DND-41 (cell line): Measurements from ENCODE around the gene CTIF.

Experiments
- ATAC-seq: fragments of 200-7000 bp; cut with Tn5 transposase; 3 replicates; pipeline ENCODE4 v1.9.1; 2021; ENCODE audit warnings: low read depth; ENCODE audit not compliant: insufficient read depth
- DNase-seq: peaks from one replicate; pipeline ENCODE4 v3.0.0-alpha.2; 2020
- H2AFZ ChIP-seq: 2 replicates; pipeline ENCODE4 v1.6.0; 2012; ENCODE audit warnings: low read depth, low read length
- H3K27ac ChIP-seq: 2 replicates; pipeline ENCODE4 v1.5.1; 2012; ENCODE audit warnings: low read length, inconsistent platforms
- H3K27me3 ChIP-seq: fragments of 200-600 bp; sonication (generic); 2 replicates; pipeline ENCODE4 v1.6.0; 2012; ENCODE audit warnings: low read length, mild to moderate bottlenecking, inconsistent platforms; ENCODE audit not compliant: insufficient read depth, poor library complexity
- H3K36me3 ChIP-seq: 2 replicates; pipeline ENCODE4 v1.5.1; 2012; ENCODE audit warnings: low read length, inconsistent platforms; ENCODE audit not compliant: insufficient read depth
- H3K4me1 ChIP-seq: 2 replicates; pipeline ENCODE4 v1.5.1; 2012; ENCODE audit warnings: mild to moderate bottlenecking, low read length; ENCODE audit not compliant: insufficient read depth
- H3K4me2 ChIP-seq: 2 replicates; pipeline ENCODE4 v1.6.0; 2012; ENCODE audit warnings: mild to moderate bottlenecking, moderate library complexity, low read length, inconsistent platforms; ENCODE audit not compliant: insufficient read depth
- H3K4me3 ChIP-seq, 2 experiments: fragments of 200-600 bp in 1 of 2; shearing (Covaris generic) in 1 of 2; 2 replicates each; pipeline ENCODE4 v1.5.1; 2012 to 2016; ENCODE audit warnings: inconsistent platforms in 2 of 2, low read length in 2 of 2, mild to moderate bottlenecking in 2 of 2, low read depth in 1 of 2, moderate library complexity in 1 of 2
- H3K79me2 ChIP-seq: 2 replicates; pipeline ENCODE4 v1.6.0; 2012; ENCODE audit warnings: low read length, inconsistent platforms; ENCODE audit not compliant: insufficient read depth
- H3K9ac ChIP-seq: 2 replicates; pipeline ENCODE4 v1.6.0; 2012; ENCODE audit warnings: low read depth, mild to moderate bottlenecking, inconsistent platforms, low read length, moderate library complexity
- H3K9me3 ChIP-seq: 2 replicates; pipeline ENCODE4 v1.5.1; 2012; ENCODE audit warnings: low read length, moderate library complexity, mild to moderate bottlenecking, inconsistent platforms; ENCODE audit not compliant: insufficient read depth, severe bottlenecking
- H4K20me1 ChIP-seq: 2 replicates; pipeline ENCODE4 v1.6.0; 2012; ENCODE audit warnings: low read length; ENCODE audit not compliant: insufficient read depth
- EZH2 ChIP-seq: IDR thresholded peaks from 3 replicates; pipeline ENCODE4 v1.6.1; 2012; ENCODE audit warnings: borderline replicate concordance, low read depth, mild to moderate bottlenecking, moderate library complexity, low read length, inconsistent platforms; ENCODE audit not compliant: severe bottlenecking
- TF ChIP-seq, protein P1 (sequence below): IDR thresholded peaks from 2 replicates; pipeline ENCODE4 v1.5.1; 2012; ENCODE audit warnings: borderline replicate concordance, low read length, moderate library complexity, mild to moderate bottlenecking; ENCODE audit not compliant: poor library complexity, severe bottlenecking; ENCODE audit errors: extremely low read depth

Gene CTIF

DNA sequence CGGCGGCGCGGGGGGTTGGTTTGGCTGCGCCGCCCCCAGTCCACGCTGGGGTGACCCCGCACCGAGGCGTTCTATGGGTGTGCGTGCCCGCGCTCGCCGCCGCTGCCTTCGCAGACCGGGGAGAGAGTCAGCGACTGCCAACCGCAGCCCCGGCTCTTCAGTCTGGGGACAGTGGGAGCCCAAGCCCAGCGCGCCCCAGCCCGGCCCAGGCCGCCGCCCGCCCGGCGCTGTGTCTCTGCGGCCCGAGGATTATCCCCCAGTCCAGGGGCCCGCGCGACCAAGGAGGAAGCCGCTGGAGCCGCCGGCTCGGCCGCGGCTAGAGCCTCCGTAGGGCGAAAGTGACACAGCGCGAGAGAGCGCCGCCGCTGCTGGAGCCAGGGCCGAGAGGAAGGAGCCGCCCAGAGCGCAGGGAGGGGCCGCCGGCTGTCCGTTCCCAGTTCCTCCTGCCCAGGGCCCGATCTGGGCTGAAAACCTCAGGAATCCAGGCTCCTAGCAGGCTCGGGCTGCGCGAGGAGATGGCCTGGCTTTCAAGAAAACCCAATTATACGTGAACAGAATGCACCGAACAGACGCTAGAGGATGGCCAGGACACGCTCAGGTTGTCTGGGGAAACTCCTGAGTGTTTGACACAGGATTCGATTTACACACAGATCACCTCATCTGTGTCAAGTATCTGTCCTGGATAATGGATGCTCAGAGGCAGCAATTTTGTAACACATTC, 2.4 kb downstream of the CTIF start:
- DNase-seq (no peak), ATAC-seq (no peak)
- no peak overlapping the region for H3K9ac ChIP-seq
- H3K27me3 ChIP-seq = no peaks in the 10 kb centered on the region
- no peak overlapping the region for H3K4me3 ChIP-seq
- no peak for TF ChIP-seq EZH2
- TF ChIP-seq, protein P1, sequence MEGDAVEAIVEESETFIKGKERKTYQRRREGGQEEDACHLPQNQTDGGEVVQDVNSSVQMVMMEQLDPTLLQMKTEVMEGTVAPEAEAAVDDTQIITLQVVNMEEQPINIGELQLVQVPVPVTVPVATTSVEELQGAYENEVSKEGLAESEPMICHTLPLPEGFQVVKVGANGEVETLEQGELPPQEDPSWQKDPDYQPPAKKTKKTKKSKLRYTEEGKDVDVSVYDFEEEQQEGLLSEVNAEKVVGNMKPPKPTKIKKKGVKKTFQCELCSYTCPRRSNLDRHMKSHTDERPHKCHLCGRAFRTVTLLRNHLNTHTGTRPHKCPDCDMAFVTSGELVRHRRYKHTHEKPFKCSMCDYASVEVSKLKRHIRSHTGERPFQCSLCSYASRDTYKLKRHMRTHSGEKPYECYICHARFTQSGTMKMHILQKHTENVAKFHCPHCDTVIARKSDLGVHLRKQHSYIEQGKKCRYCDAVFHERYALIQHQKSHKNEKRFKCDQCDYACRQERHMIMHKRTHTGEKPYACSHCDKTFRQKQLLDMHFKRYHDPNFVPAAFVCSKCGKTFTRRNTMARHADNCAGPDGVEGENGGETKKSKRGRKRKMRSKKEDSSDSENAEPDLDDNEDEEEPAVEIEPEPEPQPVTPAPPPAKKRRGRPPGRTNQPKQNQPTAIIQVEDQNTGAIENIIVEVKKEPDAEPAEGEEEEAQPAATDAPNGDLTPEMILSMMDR = no peak
- no peaks in the 10 kb centered on the region for H3K79me2 ChIP-seq
- H3K36me3 ChIP-seq = no peaks in the 10 kb centered on the region
- peaks cover 13% of the 10 kb centered on the region for H3K4me1 ChIP-seq
- H3K27ac ChIP-seq = no peak overlapping the region
- no peak overlapping the region for H2AFZ ChIP-seq
- peaks cover 9% of the 10 kb centered on the region for H4K20me1 ChIP-seq
- no peak overlapping the region for H3K4me2 ChIP-seq
- no peaks in the 10 kb centered on the region for H3K9me3 ChIP-seq

DNA sequence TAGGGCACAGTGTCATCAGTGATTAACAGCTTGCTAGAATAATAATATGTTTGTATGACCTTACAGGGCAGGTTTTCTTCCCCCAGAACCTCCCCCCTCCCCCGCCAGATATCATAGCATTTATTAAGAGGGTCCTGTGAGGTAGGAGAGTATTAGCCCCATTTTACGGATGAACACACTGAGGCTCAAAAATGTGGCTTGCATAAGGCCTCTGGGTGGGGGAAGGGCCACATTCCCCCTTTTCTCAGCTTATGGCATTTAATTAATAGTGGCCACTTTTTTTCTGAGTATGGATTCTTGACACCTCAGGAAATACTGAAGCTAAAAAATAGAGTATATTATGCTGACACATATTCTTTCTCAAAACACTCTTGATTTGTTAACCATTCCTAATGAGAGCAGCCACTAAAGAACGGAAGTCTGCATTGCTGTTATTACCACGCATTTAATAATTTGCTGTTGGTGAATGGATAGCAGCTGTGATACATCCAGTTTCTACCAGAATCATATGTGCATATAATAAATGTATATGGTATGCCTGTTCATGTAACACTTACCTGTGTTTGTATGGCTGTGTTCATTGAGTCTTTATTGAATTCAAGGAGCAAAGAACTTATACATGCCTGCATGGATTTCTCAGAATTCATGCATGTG, 3.0 kb downstream of the CTIF start:
- Histone ChIP-seq H3K36me3 (no peaks in the 10 kb centered on the region), H4K20me1 (peaks cover 14% of the 10 kb centered on the region), H3K4me1 (peaks cover 13% of the 10 kb centered on the region), H3K9me3 (no peaks in the 10 kb centered on the region), H3K9ac (no peak overlapping the region), H2AFZ (no peak overlapping the region), H3K27me3 (no peaks in the 10 kb centered on the region), H3K4me3 (no peak overlapping the region), H3K4me2 (no peak overlapping the region), H3K27ac (no peak overlapping the region), H3K79me2 (no peaks in the 10 kb centered on the region)
- DNase-seq (no peak), ATAC-seq (no peak)
- TF ChIP-seq EZH2 = no peak
- TF ChIP-seq, protein P1 = no peak

DNA sequence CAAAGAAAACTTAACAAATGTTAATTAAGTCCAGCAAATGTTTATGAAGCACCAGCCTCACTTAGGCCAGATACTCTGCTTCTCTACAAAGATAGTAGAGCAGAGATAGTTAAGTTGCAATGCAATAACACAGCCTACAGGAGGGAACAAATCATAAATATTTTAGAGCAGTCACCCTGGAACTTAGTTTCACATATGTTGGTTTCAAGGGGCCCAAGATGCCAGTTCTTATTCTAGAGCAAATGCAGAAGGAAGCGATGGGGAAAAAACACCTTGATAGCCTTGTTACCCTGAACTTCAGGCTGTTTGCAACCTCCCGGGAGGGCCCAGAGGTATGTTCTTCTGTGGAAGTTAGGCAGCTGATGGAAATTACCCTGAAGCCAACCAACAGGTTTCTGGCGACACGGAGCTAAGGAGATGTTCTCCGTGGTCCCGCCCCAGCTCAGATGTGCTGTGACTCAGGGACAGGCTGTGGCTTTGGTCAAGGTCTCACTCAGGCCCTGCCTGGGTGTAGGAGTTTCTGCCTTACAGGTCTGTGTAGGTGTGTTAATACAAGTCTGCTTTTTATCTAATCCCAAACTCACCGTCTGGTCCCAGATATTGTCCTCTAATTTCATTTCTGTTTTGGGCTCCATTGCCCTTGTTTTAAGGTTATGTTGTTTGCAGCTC, 3.8 kb downstream of the CTIF start:
- no peak for TF ChIP-seq EZH2
- TF ChIP-seq, protein P1 = no peak
- no peaks in the 10 kb centered on the region for H3K9me3 ChIP-seq
- H4K20me1 ChIP-seq = peaks cover 17% of the 10 kb centered on the region
- H3K27ac ChIP-seq = no peak overlapping the region
- H3K36me3 ChIP-seq = no peaks in the 10 kb centered on the region
- no peak overlapping the region for H2AFZ ChIP-seq
- no peaks in the 10 kb centered on the region for H3K27me3 ChIP-seq
- peaks cover 13% of the 10 kb centered on the region for H3K4me1 ChIP-seq
- no peak overlapping the region for H3K4me3 ChIP-seq
- H3K79me2 ChIP-seq = no peaks in the 10 kb centered on the region
- no peak overlapping the region for H3K4me2 ChIP-seq
- no peak overlapping the region for H3K9ac ChIP-seq
- ATAC-seq (no peak), DNase-seq (no peak)
